GM10847 (cell line): ENCODE data around the gene ARMH3.

ENCODE experiments used
- POLR2A ChIP-seq: IDR thresholded peaks from 2 replicates; pipeline ENCODE4 v1.6.1; 2011; ENCODE audit not compliant: insufficient read length; ENCODE audit errors: extremely low read depth

The ARMH3 gene

GRCh38 chr10:101901340-101901739 is 154.6 kb downstream of the ARMH3 start:
- no peak for TF ChIP-seq POLR2A

- TF ChIP-seq POLR2A: no peak
Observed at GRCh38 chr10:101897633-101898032, 158.3 kb downstream of the ARMH3 start.

- TF ChIP-seq POLR2A: no peak
Observed at GRCh38 chr10:101896225-101896877, 159.6 kb downstream of the ARMH3 start.

- no peak for TF ChIP-seq POLR2A
Observed at GRCh38 chr10:101895781-101896180, 160.2 kb downstream of the ARMH3 start.

GRCh38 chr10:101894742-101895141 is 161.2 kb downstream of the ARMH3 start:
- TF ChIP-seq POLR2A: no peak

GRCh38 chr10:101894266-101894665 is 161.7 kb downstream of the ARMH3 start:
- TF ChIP-seq POLR2A: no peak

GRCh38 chr10:101893510-101894120 is 162.4 kb downstream of the ARMH3 start:
- no peak for TF ChIP-seq POLR2A

- TF ChIP-seq POLR2A: no peak
Observed at GRCh38 chr10:101892782-101893391, 163.1 kb downstream of the ARMH3 start.

GRCh38 chr10:101889256-101890210 is 166.4 kb downstream of the ARMH3 start:
- no peak for TF ChIP-seq POLR2A

GRCh38 chr10:101888251-101888949 is 167.6 kb downstream of the ARMH3 start:
- no peak for TF ChIP-seq POLR2A

- TF ChIP-seq POLR2A: no peak
Observed at GRCh38 chr10:101887775-101888174, 168.2 kb downstream of the ARMH3 start.

GRCh38 chr10:101886521-101887312 is 169.3 kb downstream of the ARMH3 start:
- no peak for TF ChIP-seq POLR2A

GRCh38 chr10:101881036-101881774 is 174.8 kb downstream of the ARMH3 start:
- no peak for TF ChIP-seq POLR2A
